OCI-LY7 (cell line): ENCODE measurements around the gene KIRREL3. TPM values are rescaled to one million over a fixed set of nuclear protein-coding genes. Genes with fewer than 3 reads are reported as not detected.
A peak's percentile ranks its signal among the peaks of the same experiment; 100 is the strongest.

Experiments
- BruUV-seq: library from RNA; stranded (reverse); fragments of 400-500 nt; replicated peaks from 2 replicates; lab custom pipeline; 2021; lab: Mats Ljungman, UMichigan
- CTCF ChIA-PET: fragments of 300-600 bp; sonication (Branson Sonifier 250); formaldehyde crosslinking; loops from one replicate; lab custom pipeline; 2022; ENCODE audit warnings: antibody characterized with exemption; ENCODE audit not compliant: unreplicated experiment; lab: Charles Lee
- POLR2A ChIA-PET: fragments of 300-600 bp; sonication (Branson Sonifier 250); formaldehyde crosslinking; loops from one replicate; lab custom pipeline; 2022; ENCODE audit warnings: antibody characterized with exemption; lab: Charles Lee
- DNase-seq: peaks from one replicate; pipeline ENCODE4 v3.0.0-alpha.2; 2015; ENCODE audit warnings: low spot score
- H2AFZ ChIP-seq: fragments of 200-600 bp; sonication (generic), shearing (Covaris generic); 2 replicates; pipeline ENCODE4 v1.6.1; 2014; ENCODE audit warnings: mild to moderate bottlenecking, antibody characterized with exemption, low read length, moderate library complexity
- H3K27ac ChIP-seq: fragments of 200-600 bp; sonication (generic); 2 replicates; pipeline ENCODE4 v1.5.1; 2014; ENCODE audit warnings: mixed run types, low read depth, mild to moderate bottlenecking, moderate library complexity, low read length, inconsistent platforms; ENCODE audit not compliant: poor library complexity, severe bottlenecking
- H3K36me3 ChIP-seq: fragments of 200-600 bp; sonication (generic); 2 replicates; pipeline ENCODE4 v1.6.1; 2014; ENCODE audit warnings: mild to moderate bottlenecking, antibody characterized with exemption, low read length, moderate library complexity, mixed read lengths; ENCODE audit not compliant: insufficient read depth
- H3K4me1 ChIP-seq: fragments of 200-600 bp; sonication (generic); 2 replicates; pipeline ENCODE4 v1.5.1; 2014; ENCODE audit warnings: mild to moderate bottlenecking, low read length; ENCODE audit not compliant: insufficient read depth, poor library complexity, severe bottlenecking
- H3K4me2 ChIP-seq: fragments of 200-600 bp; sonication (generic); 2 replicates; pipeline ENCODE4 v1.6.1; 2014; ENCODE audit warnings: mild to moderate bottlenecking, low read length
- H3K4me3 ChIP-seq: fragments of 200-600 bp; sonication (generic); 2 replicates; pipeline ENCODE4 v1.5.1; 2014; ENCODE audit warnings: mild to moderate bottlenecking, low read depth, low read length; ENCODE audit not compliant: poor library complexity, severe bottlenecking
- H3K79me2 ChIP-seq: fragments of 200-600 bp; sonication (generic); 2 replicates; pipeline ENCODE4 v1.6.1; 2016; ENCODE audit warnings: low read depth, mild to moderate bottlenecking, low read length, moderate library complexity, mixed read lengths; ENCODE audit not compliant: insufficient read depth
- H3K9me2 ChIP-seq: fragments of 200-600 bp; sonication (generic); 2 replicates; pipeline ENCODE4 v1.6.1; 2016; ENCODE audit warnings: mild to moderate bottlenecking, low read length, mixed read lengths; ENCODE audit not compliant: insufficient read depth
- H3K9me3 ChIP-seq: fragments of 200-600 bp; sonication (generic); 2 replicates; pipeline ENCODE4 v1.6.1; 2014; ENCODE audit warnings: mild to moderate bottlenecking, mixed run types, low read length, mixed read lengths
- H4K20me1 ChIP-seq: fragments of 200-600 bp; sonication (generic); 2 replicates; pipeline ENCODE4 v1.6.1; 2014; ENCODE audit warnings: mild to moderate bottlenecking, antibody characterized with exemption, low read length, moderate library complexity, mixed read lengths; ENCODE audit not compliant: insufficient read depth
- EZH2phosphoT487 ChIP-seq: fragments of 200-600 bp; sonication (generic); IDR thresholded peaks from 2 replicates; pipeline ENCODE4 v1.6.1; 2018; ENCODE audit warnings: low read depth, borderline replicate concordance, mild to moderate bottlenecking, mixed run types, antibody characterized with exemption, low read length, moderate library complexity, mixed read lengths
- intact Hi-C: fragments of 100-400 bp; cut with micrococcal nuclease; formaldehyde crosslinking; loops from one replicate; pipeline ENCODE4 v1.10.0; 2022; ENCODE audit not compliant: unreplicated experiment
- total RNA-seq, 2 experiments: library from RNA; depleted of rRNA in 1 of 2; stranded (reverse); fragments of >200 nt in 1 of 2; shearing (Covaris generic) in 1 of 2; gene quantifications; 2 replicates each; pipeline ENCODE4 v1.2.3, GENCODE V29; 2014 to 2022
- TF ChIP-seq, protein P1 (sequence below): fragments of 200-600 bp; sonication (generic); conservative IDR thresholded peaks from 2 replicates; pipeline ENCODE4 v1.5.1; 2014; ENCODE audit warnings: mild to moderate bottlenecking, antibody characterized with exemption, low read length, moderate library complexity, mixed read lengths

KIRREL3 gene
- total RNA-seq, 2 experiments from 2014 or later, result not detected

DNA sequence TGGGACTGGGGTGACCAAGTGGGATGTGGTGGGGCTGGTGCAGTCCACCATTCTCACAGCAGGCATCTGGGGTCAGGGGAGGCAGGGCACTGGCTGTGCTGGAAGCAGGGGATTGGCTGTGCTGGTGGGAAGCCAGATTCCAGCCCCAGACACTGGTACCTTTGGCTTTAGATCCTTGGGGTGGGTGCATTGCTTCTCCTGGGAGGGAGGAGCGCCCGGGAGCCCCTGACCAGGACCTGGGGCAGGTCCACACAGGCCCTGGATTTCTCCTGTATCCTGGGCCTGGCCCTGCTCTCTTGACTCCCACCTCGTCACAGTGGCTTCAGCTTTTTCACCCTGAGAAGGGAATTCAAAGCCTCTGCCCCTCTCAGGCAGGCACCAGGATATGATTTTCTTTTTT is 606.5 kb downstream of the KIRREL3 start:
- Histone ChIP-seq H3K9me2 (no peaks in the 10 kb centered on the region), H3K36me3 (no peaks in the 10 kb centered on the region), H3K79me2 (no peaks in the 10 kb centered on the region), H3K4me1 (peaks cover 17% of the 10 kb centered on the region), H4K20me1 (no peaks in the 10 kb centered on the region), H3K4me2 (no peak overlapping the region), H2AFZ (no peak overlapping the region), H3K4me3 (no peak overlapping the region), H3K9me3 (no peaks in the 10 kb centered on the region), H3K27ac (no peak overlapping the region)
- BruUV-seq, result no TSS peak
- ChIA-PET POLR2A (interaction anchor here (0.7 to 1.2 kb wide), 2 partner anchors 25 to 59 kb away, joined by 3 read pairs; no protein-coding TSS in a partner anchor), CTCF (no interaction called here)
- intact Hi-C loops, result no loop called here
- TF ChIP-seq EZH2phosphoT487, result no peak
- TF ChIP-seq, protein P1, sequence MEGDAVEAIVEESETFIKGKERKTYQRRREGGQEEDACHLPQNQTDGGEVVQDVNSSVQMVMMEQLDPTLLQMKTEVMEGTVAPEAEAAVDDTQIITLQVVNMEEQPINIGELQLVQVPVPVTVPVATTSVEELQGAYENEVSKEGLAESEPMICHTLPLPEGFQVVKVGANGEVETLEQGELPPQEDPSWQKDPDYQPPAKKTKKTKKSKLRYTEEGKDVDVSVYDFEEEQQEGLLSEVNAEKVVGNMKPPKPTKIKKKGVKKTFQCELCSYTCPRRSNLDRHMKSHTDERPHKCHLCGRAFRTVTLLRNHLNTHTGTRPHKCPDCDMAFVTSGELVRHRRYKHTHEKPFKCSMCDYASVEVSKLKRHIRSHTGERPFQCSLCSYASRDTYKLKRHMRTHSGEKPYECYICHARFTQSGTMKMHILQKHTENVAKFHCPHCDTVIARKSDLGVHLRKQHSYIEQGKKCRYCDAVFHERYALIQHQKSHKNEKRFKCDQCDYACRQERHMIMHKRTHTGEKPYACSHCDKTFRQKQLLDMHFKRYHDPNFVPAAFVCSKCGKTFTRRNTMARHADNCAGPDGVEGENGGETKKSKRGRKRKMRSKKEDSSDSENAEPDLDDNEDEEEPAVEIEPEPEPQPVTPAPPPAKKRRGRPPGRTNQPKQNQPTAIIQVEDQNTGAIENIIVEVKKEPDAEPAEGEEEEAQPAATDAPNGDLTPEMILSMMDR, result no peak
- DNase-seq, result no peak

DNA sequence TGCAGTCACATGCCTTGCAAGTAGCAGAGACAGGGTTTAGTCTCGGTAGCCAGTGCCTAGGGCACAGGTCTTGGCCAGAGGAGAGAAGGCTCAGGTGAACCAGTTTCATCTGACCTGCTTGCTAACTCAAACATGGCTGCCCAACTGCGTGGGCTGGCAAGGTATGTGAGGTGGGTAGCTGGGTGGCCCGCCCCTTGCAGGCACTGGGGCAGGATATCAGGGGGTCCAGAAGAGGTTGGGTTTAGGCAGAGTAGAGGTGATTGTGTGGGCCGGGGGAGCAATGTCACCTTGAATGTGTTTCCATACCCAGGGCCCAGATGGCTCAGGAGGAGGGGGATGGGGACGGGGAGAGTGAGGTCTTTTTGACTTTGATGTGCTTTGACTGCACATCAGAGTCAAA is 607.4 kb downstream of the KIRREL3 start:
- DNase-seq, result no peak
- ChIA-PET POLR2A (interaction anchor here (0.7 to 1.4 kb wide), 3 partner anchors 25 to 92 kb away, joined by 3 read pairs; no protein-coding TSS in a partner anchor), CTCF (no interaction called here)
- Histone ChIP-seq H2AFZ (no peak overlapping the region), H3K9me3 (no peaks in the 10 kb centered on the region), H3K27ac (no peak overlapping the region), H3K36me3 (no peaks in the 10 kb centered on the region), H3K9me2 (no peaks in the 10 kb centered on the region), H4K20me1 (no peaks in the 10 kb centered on the region), H3K79me2 (no peaks in the 10 kb centered on the region), H3K4me2 (peak overlapping the region; percentile 52; the same call in 1 of the 2 replicates), H3K4me3 (no peak overlapping the region), H3K4me1 (peaks cover 17% of the 10 kb centered on the region)
- TF ChIP-seq EZH2phosphoT487, result no peak
- TF ChIP-seq, protein P1, result no peak
- intact Hi-C loops, result no loop called here
- BruUV-seq, result no TSS peak

DNA sequence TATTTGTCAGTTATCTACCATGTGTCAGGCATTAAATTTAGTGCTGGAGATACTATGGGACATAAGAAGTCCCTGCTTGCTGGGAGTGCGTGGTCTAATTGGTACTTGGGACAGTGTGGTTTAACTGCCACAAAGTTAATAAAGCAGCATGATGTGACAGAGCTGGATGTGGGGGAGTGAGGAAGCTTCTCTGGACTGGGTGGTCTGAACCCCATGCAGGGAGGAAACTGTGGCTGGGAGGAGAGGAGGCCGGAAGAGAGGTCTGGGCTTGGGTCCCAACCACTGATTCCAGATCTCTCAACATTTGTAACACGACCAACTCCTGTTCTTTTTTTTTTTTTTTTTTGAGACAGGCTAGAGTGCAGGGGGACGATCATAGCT is 607.9 kb downstream of the KIRREL3 start:
- TF ChIP-seq, protein P1, result no peak
- no peak for TF ChIP-seq EZH2phosphoT487
- Histone ChIP-seq H3K9me2 (no peaks in the 10 kb centered on the region), H2AFZ (no peak overlapping the region), H3K4me1 (peaks cover 17% of the 10 kb centered on the region), H3K27ac (no peak overlapping the region), H3K4me2 (peak overlapping the region; percentile 52), H3K79me2 (no peaks in the 10 kb centered on the region), H4K20me1 (no peaks in the 10 kb centered on the region), H3K36me3 (no peaks in the 10 kb centered on the region), H3K9me3 (no peaks in the 10 kb centered on the region), H3K4me3 (no peak overlapping the region)
- POLR2A ChIA-PET, result interaction anchor here (0.7 to 1.4 kb wide), 7 partner anchors 11 to 92 kb away, joined by 3 to 4 read pairs (median 3); no protein-coding TSS in a partner anchor
- DNase-seq, result no peak
- intact Hi-C loops, result no loop called here
- BruUV-seq, result no TSS peak
- CTCF ChIA-PET, result interaction anchor here (0.5 kb wide), 1 partner anchor 9 kb away, joined by 7 read pairs; no protein-coding TSS in a partner anchor
